Neural progenitor cell (in vitro differentiated cells): ENCODE measurements around the gene ASAH2B. TPM values are rescaled to one million over a fixed set of nuclear protein-coding genes. Genes with fewer than 3 reads are reported as not detected.

Experiments used
- DNase-seq: peaks from one replicate; pipeline ENCODE4 v3.0.0-alpha.2; 2016; ENCODE audit warnings: low spot score
- H2AFZ ChIP-seq: fragments of 200-600 bp; sonication (generic); replicated peaks from 2 replicates; pipeline ENCODE4 v1.6.1; 2016; ENCODE audit warnings: antibody characterized with exemption
- H3F3A ChIP-seq: fragments of 200-600 bp; sonication (generic); 2 replicates; pipeline ENCODE4 v1.6.1; 2016; ENCODE audit warnings: antibody characterized with exemption, low read depth
- H3K27ac ChIP-seq: fragments of 200-600 bp; sonication (generic); 2 replicates; pipeline ENCODE4 v1.5.1; 2016; ENCODE audit warnings: mild to moderate bottlenecking
- H3K27me3 ChIP-seq: fragments of 200-600 bp; sonication (generic); 2 replicates; pipeline ENCODE4 v1.6.1; 2016; ENCODE audit warnings: mild to moderate bottlenecking, moderate library complexity
- H3K36me3 ChIP-seq: fragments of 200-600 bp; sonication (generic); 2 replicates; pipeline ENCODE4 v1.5.1; 2016
- H3K4me1 ChIP-seq: fragments of 200-600 bp; sonication (generic); 2 replicates; pipeline ENCODE4 v1.6.1; 2016; ENCODE audit warnings: mixed run types
- H3K4me2 ChIP-seq: fragments of 200-600 bp; sonication (generic); 2 replicates; pipeline ENCODE4 v1.6.1; 2016
- H3K4me3 ChIP-seq: fragments of 200-600 bp; sonication (generic); 2 replicates; pipeline ENCODE4 v1.5.1; 2016
- H3K79me2 ChIP-seq: fragments of 200-600 bp; sonication (generic); 2 replicates; pipeline ENCODE4 v1.6.1; 2016; ENCODE audit warnings: low read depth
- H3K9ac ChIP-seq: fragments of 200-600 bp; sonication (generic); 2 replicates; pipeline ENCODE4 v1.6.1; 2016
- H3K9me3 ChIP-seq: fragments of 200-600 bp; sonication (generic); 2 replicates; pipeline ENCODE4 v1.5.1; 2016; ENCODE audit warnings: low read depth
- H4K20me1 ChIP-seq: fragments of 200-600 bp; sonication (generic); 2 replicates; pipeline ENCODE4 v1.6.1; 2016; ENCODE audit warnings: low read depth
- H3K27ac Mint-ChIP-seq: 3 replicates; pipeline ENCODE4 v1.8.0; 2021; ENCODE audit warnings: mixed read lengths
- H3K27me3 Mint-ChIP-seq: 2 replicates; pipeline ENCODE4 v1.8.0; 2022; ENCODE audit warnings: low read depth, mild to moderate bottlenecking, inconsistent platforms, moderate library complexity, mixed read lengths; ENCODE audit not compliant: insufficient read depth
- H3K36me3 Mint-ChIP-seq: 3 replicates; pipeline ENCODE4 v1.8.0; 2021; ENCODE audit warnings: mixed read lengths
- H3K4me1 Mint-ChIP-seq: 3 replicates; pipeline ENCODE4 v1.8.0; 2021; ENCODE audit warnings: mixed read lengths
- H3K4me3 Mint-ChIP-seq: 3 replicates; pipeline ENCODE4 v1.8.0; 2021; ENCODE audit warnings: mild to moderate bottlenecking, moderate library complexity, mixed read lengths
- H3K9me3 Mint-ChIP-seq: 3 replicates; pipeline ENCODE4 v1.8.0; 2020; ENCODE audit warnings: mixed read lengths
- EZH2 ChIP-seq: fragments of 200-600 bp; sonication (generic); IDR thresholded peaks from 2 replicates; pipeline ENCODE4 v1.6.1; 2017; ENCODE audit warnings: antibody characterized with exemption, mild to moderate bottlenecking, moderate library complexity
- EZH2phosphoT487 ChIP-seq: fragments of 200-600 bp; sonication (generic); IDR thresholded peaks from 2 replicates; pipeline ENCODE4 v1.6.1; 2017; ENCODE audit warnings: antibody characterized with exemption
- total RNA-seq: library from RNA; depleted of rRNA; stranded (reverse); fragments of >200 nt; gene quantifications from 2 replicates; pipeline ENCODE4 v1.2.3, GENCODE V29; 2015; ENCODE audit warnings: low replicate concordance
- TF ChIP-seq, protein P1 (sequence below): fragments of 200-600 bp; sonication (generic); IDR thresholded peaks from 2 replicates; pipeline ENCODE4 v1.5.1; 2017; ENCODE audit warnings: antibody characterized with exemption, mild to moderate bottlenecking

ASAH2B gene
- total RNA-seq, 1 donor from 2014 or later, result 18.8 TPM

DNA sequence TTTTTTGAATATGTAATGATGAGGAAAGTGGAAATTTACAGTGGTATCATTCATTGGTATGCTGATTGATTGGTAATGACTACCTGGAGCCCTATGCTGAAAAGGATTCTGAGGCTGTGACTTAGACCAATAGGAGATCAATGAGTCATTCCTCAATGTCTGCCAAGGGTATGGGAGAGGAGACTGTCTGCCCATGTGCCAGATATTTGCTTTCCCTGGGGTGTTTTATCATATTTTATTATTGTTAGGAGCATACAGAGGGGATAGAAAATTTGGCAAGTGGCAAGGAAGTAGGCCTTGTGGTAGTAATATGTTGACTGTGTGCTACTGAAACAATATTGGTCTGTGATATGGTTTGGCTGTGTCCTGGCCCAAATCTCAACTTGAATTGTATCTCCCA lies 54.8 kb downstream of the ASAH2B start:
- Histone ChIP-seq H4K20me1 (no peaks in the 10 kb centered on the region), H3K27me3 (no peaks in the 10 kb centered on the region), H3K4me1 (no peaks in the 10 kb centered on the region), H3K27ac (no peak overlapping the region), H3K9me3 (no peaks in the 10 kb centered on the region), H3K4me3 (no peak overlapping the region), H2AFZ (no peak overlapping the region), H3K4me2 (no peak overlapping the region), H3K79me2 (no peaks in the 10 kb centered on the region), H3K36me3 (no peaks in the 10 kb centered on the region), H3F3A (no peaks in the 10 kb centered on the region), H3K9ac (no peak overlapping the region)
- no peaks in the 10 kb centered on the region for H3K27me3 Mint-ChIP-seq
- H3K27ac Mint-ChIP-seq, result no peak overlapping the region
- no peaks in the 10 kb centered on the region for H3K9me3 Mint-ChIP-seq
- H3K36me3 Mint-ChIP-seq, result no peaks in the 10 kb centered on the region
- no peak for TF ChIP-seq EZH2
- TF ChIP-seq EZH2phosphoT487, result no peak
- TF ChIP-seq, protein P1, sequence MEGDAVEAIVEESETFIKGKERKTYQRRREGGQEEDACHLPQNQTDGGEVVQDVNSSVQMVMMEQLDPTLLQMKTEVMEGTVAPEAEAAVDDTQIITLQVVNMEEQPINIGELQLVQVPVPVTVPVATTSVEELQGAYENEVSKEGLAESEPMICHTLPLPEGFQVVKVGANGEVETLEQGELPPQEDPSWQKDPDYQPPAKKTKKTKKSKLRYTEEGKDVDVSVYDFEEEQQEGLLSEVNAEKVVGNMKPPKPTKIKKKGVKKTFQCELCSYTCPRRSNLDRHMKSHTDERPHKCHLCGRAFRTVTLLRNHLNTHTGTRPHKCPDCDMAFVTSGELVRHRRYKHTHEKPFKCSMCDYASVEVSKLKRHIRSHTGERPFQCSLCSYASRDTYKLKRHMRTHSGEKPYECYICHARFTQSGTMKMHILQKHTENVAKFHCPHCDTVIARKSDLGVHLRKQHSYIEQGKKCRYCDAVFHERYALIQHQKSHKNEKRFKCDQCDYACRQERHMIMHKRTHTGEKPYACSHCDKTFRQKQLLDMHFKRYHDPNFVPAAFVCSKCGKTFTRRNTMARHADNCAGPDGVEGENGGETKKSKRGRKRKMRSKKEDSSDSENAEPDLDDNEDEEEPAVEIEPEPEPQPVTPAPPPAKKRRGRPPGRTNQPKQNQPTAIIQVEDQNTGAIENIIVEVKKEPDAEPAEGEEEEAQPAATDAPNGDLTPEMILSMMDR, result no peak
- H3K4me3 Mint-ChIP-seq, result no peak overlapping the region
- DNase-seq, result no peak
- H3K4me1 Mint-ChIP-seq, result no peaks in the 10 kb centered on the region

DNA sequence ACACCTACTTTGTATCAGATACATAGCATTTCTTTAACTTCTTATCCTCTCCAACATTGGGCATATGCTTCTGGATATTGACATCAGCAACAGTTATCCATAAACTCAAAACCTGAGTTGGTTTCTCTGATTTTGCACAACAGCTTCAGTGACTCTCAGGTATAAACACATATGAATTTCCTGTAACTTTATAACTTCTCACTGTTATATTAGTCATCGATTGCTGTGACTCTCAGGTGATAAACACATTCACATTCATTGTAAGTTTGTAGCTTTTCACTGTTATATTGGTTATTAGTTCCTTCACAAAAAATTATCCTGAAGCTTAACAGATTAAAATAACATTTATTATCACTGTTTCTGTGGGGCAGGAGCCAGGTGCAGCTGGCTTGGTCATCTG lies 57.0 kb downstream of the ASAH2B start:
- Histone ChIP-seq H3K79me2 (no peaks in the 10 kb centered on the region), H3K4me3 (no peak overlapping the region), H3K27me3 (no peaks in the 10 kb centered on the region), H3K9me3 (no peaks in the 10 kb centered on the region), H3K36me3 (no peaks in the 10 kb centered on the region), H3K4me1 (no peaks in the 10 kb centered on the region), H3K4me2 (no peak overlapping the region), H3F3A (no peaks in the 10 kb centered on the region), H2AFZ (no peak overlapping the region), H3K27ac (no peak overlapping the region), H4K20me1 (no peaks in the 10 kb centered on the region), H3K9ac (no peak overlapping the region)
- no peak overlapping the region for H3K4me3 Mint-ChIP-seq
- TF ChIP-seq EZH2 (no peak), EZH2phosphoT487 (no peak)
- TF ChIP-seq, protein P1, result no peak
- DNase-seq, result no peak
- no peaks in the 10 kb centered on the region for H3K4me1 Mint-ChIP-seq
- H3K27ac Mint-ChIP-seq, result no peak overlapping the region
- no peaks in the 10 kb centered on the region for H3K9me3 Mint-ChIP-seq
- no peaks in the 10 kb centered on the region for H3K36me3 Mint-ChIP-seq
- H3K27me3 Mint-ChIP-seq, result no peaks in the 10 kb centered on the region

DNA sequence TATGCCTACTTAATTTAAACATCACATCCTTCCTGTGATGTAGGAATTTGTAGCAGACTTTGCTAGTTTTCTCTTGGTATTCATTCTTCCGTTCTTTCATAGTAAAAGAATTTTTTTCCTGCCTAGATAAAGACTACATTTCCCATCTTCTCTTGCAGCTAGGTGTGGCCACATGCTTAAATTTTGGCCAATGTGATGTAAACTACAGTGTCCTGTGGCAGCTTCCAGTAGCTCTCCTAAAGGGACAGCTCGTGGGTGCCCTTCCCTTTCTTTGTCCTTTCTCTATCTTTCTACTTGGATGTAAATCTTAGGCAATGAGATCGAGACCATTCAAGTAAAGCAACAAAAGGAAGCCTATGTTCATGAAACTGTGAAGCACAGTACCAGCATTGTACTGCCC lies 58.6 kb downstream of the ASAH2B start:
- Mint-ChIP-seq H3K9me3 (no peaks in the 10 kb centered on the region), H3K36me3 (no peaks in the 10 kb centered on the region), H3K4me3 (no peak overlapping the region), H3K27me3 (no peaks in the 10 kb centered on the region), H3K27ac (no peak overlapping the region), H3K4me1 (no peaks in the 10 kb centered on the region)
- TF ChIP-seq, protein P1, result no peak
- TF ChIP-seq EZH2phosphoT487 (no peak), EZH2 (no peak)
- Histone ChIP-seq H3K9ac (no peak overlapping the region), H3K36me3 (no peaks in the 10 kb centered on the region), H3K27me3 (no peaks in the 10 kb centered on the region), H3K27ac (no peak overlapping the region), H4K20me1 (no peaks in the 10 kb centered on the region), H3K79me2 (no peaks in the 10 kb centered on the region), H3K4me1 (no peaks in the 10 kb centered on the region), H3K4me3 (no peak overlapping the region), H3F3A (no peaks in the 10 kb centered on the region), H3K9me3 (no peaks in the 10 kb centered on the region), H3K4me2 (no peak overlapping the region), H2AFZ (peak overlapping the region; percentile 76)
- no peak for DNase-seq

DNA sequence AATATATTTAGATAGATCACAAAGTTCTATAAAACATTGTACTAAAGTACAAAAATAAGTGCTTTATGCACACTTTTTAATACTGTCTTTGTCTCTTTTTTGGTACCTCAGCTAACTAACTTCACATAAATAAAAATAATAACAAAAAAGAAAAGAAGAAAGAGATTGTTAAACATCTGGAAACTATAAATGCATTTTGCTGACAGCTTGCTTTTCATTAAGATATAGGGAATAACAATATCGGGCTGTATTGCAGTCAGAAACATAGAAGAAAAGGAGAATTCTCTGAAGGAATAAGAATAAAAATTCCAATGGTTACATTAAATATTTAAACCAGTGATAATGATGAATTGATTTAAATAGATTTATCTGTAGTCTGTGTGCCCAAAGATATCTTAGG lies 59.9 kb downstream of the ASAH2B start:
- Mint-ChIP-seq H3K4me1 (no peaks in the 10 kb centered on the region), H3K27me3 (no peaks in the 10 kb centered on the region), H3K9me3 (no peaks in the 10 kb centered on the region), H3K36me3 (no peaks in the 10 kb centered on the region), H3K4me3 (no peak overlapping the region), H3K27ac (no peak overlapping the region)
- TF ChIP-seq EZH2 (no peak), EZH2phosphoT487 (no peak)
- TF ChIP-seq, protein P1, result no peak
- H3K9ac ChIP-seq, result no peak overlapping the region
- H3K9me3 ChIP-seq, result no peaks in the 10 kb centered on the region
- H4K20me1 ChIP-seq, result no peaks in the 10 kb centered on the region
- H3F3A ChIP-seq, result no peaks in the 10 kb centered on the region
- H2AFZ ChIP-seq, result no peak overlapping the region
- peaks cover 6% of the 10 kb centered on the region for H3K4me1 ChIP-seq
- H3K27ac ChIP-seq, result no peak overlapping the region
- no peaks in the 10 kb centered on the region for H3K79me2 ChIP-seq
- H3K4me2 ChIP-seq, result no peak overlapping the region
- H3K36me3 ChIP-seq, result no peaks in the 10 kb centered on the region
- H3K4me3 ChIP-seq, result no peak overlapping the region
- H3K27me3 ChIP-seq, result no peaks in the 10 kb centered on the region
- no peak for DNase-seq
